GM19351 (cell line): ENCODE data around the gene SLC36A4.
"Not testable (repeated sequence)": the region's sequence is repeated elsewhere in the genome, so short reads cannot be mapped to it uniquely, and the experiment has no call there.

Source experiments
- ATAC-seq: cut with Tn5 transposase; IDR thresholded peaks from one replicate; pipeline ENCODE4 v1.9.1; 2021; ENCODE audit warnings: mild to moderate bottlenecking, moderate library complexity; ENCODE audit not compliant: unreplicated experiment

SLC36A4 gene

GRCh38 chr11:93197380-93198214 is at the start of gene SLC36A4:
Gene SLC36A4, minus strand, starts transcription at chr11:93197991. Its CDS starts 159 bp downstream, at chr11:93197832.
- ATAC-seq, result peak; percentile 83

GRCh38 chr11:93246790-93247189 is 49.0 kb upstream of the SLC36A4 start:
- ATAC-seq, result not testable (repeated sequence)

DNA sequence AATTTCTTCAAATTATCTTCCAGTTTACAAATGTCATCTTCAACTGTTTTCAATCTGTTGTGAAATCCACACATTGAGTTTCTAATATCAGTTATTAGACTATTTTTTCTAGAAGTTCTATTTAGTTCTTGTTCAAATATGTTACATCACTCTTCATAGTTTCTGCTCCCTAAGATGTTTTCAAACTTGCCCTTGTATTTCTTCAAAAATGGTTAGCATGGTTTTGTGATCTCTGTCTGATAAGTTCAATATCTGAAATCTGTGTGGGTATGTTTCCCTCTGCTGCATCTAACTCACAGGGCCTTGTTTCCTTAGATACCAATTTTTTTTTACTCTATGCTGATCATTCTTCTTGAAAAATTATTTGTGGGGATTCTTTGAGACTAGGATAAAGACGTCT is 46.2 kb upstream of the SLC36A4 start:
- no peak for ATAC-seq

GRCh38 chr11:93239966-93240365 is 42.2 kb upstream of the SLC36A4 start:
- no peak for ATAC-seq

- no peak for ATAC-seq
Measured at GRCh38 chr11:93238956-93239355, 41.2 kb upstream of the SLC36A4 start.

DNA sequence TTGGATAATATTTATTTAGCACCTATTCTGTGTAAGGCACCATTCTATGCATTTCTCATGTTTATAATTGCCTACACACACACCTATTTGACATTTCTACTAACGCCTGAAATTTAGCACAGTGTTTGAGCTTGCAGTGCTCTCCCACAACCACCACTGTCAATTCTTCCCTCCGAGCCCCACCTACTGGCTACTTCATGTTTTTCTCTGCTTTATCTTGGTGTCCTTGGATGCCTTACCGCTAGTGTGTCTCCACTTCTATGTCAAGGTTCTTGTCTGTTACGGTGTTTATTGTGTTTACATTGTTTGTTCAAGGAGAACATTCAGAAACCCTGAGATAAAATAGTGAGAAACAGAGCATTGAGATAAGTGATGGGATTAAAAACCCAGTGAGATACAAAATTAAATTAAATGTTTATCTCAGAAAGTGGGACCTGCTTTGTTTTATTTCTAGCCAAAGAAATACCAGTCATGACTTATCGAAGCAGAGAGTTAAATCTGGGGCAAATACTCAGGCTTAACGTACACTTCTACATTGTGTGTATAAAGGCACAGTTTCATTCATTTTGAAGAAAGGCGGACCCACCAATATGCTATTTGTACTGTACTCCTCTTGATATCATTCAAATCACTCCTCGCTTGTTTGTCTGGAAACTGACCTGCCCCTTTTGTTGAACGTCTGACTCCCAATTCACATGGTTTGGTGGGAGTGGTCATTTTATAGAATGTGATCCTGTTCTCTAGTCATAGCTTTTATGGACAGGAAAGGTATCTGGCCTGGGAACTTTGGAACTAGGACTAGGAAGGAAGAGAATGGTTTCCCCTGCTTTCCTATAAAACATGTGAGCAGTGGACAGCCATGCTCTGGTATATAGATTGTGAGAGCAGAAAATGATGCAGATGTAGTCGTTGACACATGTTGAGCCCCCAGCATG is 39.2 kb upstream of the SLC36A4 start:
- peak; percentile 88 for ATAC-seq

- peak; percentile 96 for ATAC-seq
Measured at GRCh38 chr11:93234602-93235207, 36.9 kb upstream of the SLC36A4 start.

- no peak for ATAC-seq
Measured at GRCh38 chr11:93229876-93230275, 32.1 kb upstream of the SLC36A4 start.

GRCh38 chr11:93225662-93226061 is 27.9 kb upstream of the SLC36A4 start:
- no peak for ATAC-seq

- no peak for ATAC-seq
Measured at GRCh38 chr11:93221539-93221938, 23.7 kb upstream of the SLC36A4 start.

- no peak for ATAC-seq
Measured at GRCh38 chr11:93220078-93220477, 22.3 kb upstream of the SLC36A4 start.

DNA sequence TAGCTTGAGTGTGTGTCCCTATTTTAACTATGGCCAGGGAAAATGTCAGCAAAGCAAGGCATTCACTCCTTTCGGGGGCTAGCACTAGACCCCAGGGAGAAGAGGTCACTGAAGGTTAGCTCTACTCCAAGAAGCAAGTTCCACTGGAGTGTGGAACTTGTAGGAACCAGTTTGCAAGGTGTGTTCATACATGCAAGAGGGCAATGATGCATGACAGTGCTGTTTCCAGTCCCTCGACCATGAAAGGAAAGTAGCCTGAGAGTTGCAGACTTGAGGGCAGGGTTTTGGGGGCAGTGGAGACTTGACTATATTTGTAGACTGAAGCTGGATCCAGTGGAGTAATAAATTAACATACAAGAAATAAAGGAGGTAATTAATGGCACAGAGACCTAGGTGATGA is 21.6 kb upstream of the SLC36A4 start:
- peak; percentile 85 for ATAC-seq

- no peak for ATAC-seq
Measured at GRCh38 chr11:93216511-93217101, 18.8 kb upstream of the SLC36A4 start.

DNA sequence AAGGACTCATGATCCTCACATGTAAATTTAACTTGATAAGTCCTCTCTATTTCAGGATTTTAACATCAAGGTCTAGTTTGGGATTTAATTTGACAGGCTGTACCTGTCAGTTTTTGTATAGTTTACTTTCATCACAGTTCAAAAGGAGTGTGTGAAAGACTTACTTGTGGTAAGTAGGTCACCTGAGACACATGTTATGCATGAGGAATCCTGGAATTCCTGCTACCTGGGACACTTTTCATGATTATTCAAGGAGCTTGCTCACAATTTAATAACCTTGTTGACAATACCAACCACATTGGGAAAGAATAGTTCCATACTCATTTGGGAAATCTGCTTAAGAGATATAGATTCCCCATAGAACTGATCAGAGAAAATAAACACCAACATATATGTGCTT is 15.8 kb upstream of the SLC36A4 start:
- ATAC-seq, result no peak

DNA sequence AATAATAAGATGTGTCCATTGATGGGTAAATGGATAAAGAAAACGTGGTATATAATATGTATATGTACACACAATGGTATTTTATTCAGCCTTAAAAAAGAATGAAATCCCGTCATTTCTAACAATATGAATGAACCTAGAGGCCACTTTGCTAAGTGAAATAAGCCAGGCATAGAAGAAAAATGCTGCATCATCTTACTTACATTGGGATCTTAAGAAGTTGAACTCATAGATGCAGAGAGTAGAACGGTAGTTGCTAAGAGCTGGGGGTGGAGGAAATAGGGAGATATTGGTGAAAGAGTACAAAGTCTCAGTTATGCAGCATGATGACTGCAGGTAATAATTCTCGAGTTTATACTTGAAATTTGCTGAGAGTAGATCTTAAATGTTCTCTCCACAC is 14.3 kb upstream of the SLC36A4 start:
- no peak for ATAC-seq

GRCh38 chr11:93209466-93209865 is 11.7 kb upstream of the SLC36A4 start:
- ATAC-seq, result no peak

- ATAC-seq, result no peak
Measured at GRCh38 chr11:93208663-93209270, 11.0 kb upstream of the SLC36A4 start.

GRCh38 chr11:93199616-93200015 is 1.8 kb upstream of the SLC36A4 start:
- no peak for ATAC-seq

DNA sequence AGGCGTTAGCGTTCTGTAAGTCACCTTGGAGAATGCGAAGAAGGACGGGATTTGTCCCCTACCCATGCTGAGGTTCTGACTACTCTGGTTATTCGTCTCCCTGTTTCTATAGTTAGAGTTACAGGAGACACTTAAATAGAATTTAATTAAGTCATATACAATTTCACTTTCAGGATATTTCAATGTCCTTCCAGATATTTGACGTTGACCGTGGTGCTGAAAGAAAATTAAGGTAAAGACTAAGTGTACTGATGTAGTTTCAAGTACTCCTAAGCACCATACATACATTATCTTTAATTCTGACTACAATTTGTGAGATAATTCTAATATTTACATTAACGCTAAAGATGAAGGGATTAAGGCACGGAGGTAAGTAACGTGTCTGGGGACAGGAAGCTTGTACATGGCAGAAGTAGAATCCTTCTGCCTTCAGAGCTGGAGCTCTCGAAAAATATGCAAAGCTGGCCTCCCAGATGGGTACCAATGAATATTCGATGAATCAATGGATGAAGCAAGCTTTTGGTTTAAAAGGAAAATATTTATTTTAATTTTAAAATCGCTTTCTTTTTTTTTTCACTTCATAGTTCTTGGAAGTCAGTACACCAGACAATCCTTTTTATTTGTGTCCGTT is 539 bp upstream of the SLC36A4 start:
- no peak for ATAC-seq

- peak; percentile 18 for ATAC-seq
Measured at GRCh38 chr11:93196816-93197379, 893 bp downstream of the SLC36A4 start.
